LNCaP clone FGC (cell line): ENCODE measurements around the gene NANOS3.

Experiments
- DNase-seq: peaks from one replicate; pipeline ENCODE4 v3.0.0-alpha.2; 2011; ENCODE audit warnings: low read depth
- H3K4me3 ChIP-seq: 2 replicates; pipeline ENCODE4 v1.5.1; 2011; ENCODE audit warnings: mild to moderate bottlenecking, low read depth, low read length, control low read depth
- TF ChIP-seq, protein P1 (sequence below): IDR thresholded peaks from 2 replicates; pipeline ENCODE4 v1.5.1; 2012; ENCODE audit warnings: mild to moderate bottlenecking; ENCODE audit not compliant: control insufficient read depth, insufficient read depth; ENCODE audit errors: extremely low read depth

Gene NANOS3

GRCh38 chr19:13880059-13881043 lies 3.4 kb downstream of the NANOS3 start:
- no peak overlapping the region for H3K4me3 ChIP-seq
- TF ChIP-seq, protein P1, sequence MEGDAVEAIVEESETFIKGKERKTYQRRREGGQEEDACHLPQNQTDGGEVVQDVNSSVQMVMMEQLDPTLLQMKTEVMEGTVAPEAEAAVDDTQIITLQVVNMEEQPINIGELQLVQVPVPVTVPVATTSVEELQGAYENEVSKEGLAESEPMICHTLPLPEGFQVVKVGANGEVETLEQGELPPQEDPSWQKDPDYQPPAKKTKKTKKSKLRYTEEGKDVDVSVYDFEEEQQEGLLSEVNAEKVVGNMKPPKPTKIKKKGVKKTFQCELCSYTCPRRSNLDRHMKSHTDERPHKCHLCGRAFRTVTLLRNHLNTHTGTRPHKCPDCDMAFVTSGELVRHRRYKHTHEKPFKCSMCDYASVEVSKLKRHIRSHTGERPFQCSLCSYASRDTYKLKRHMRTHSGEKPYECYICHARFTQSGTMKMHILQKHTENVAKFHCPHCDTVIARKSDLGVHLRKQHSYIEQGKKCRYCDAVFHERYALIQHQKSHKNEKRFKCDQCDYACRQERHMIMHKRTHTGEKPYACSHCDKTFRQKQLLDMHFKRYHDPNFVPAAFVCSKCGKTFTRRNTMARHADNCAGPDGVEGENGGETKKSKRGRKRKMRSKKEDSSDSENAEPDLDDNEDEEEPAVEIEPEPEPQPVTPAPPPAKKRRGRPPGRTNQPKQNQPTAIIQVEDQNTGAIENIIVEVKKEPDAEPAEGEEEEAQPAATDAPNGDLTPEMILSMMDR = peak; percentile 84
- peak; percentile 63 for DNase-seq

- no peak overlapping the region for H3K4me3 ChIP-seq
- TF ChIP-seq, protein P1 = no peak
- no peak for DNase-seq
These were observed 4.3 kb downstream of the NANOS3 start for GRCh38 chr19:13881251-13881691.

- TF ChIP-seq, protein P1 = no peak
- DNase-seq = no peak
- no peak overlapping the region for H3K4me3 ChIP-seq
These were observed 4.9 kb downstream of the NANOS3 start for GRCh38 chr19:13881692-13882418.

GRCh38 chr19:13882419-13882795 lies 5.5 kb downstream of the NANOS3 start:
- no peak overlapping the region for H3K4me3 ChIP-seq
- DNase-seq = no peak
- TF ChIP-seq, protein P1 = no peak

DNA sequence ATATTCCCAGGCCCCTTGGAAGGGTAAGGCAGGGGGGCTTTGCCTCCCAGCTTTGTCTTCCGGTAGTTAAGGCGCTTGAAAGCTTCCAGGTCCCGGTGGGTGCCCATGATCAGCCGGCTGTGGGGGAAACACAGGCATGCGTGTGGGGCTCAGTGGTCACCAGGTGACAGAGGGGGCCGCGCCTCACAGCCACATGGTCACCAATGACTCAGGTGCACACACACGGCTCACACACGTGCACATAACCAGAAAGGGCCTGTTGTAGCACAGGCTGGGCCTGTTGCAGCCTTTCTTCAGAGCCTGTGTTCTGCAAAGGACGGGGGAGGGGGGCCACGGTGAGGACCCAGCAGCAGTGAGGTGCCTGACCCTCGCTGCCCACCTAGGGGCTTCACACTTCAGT lies 5.9 kb downstream of the NANOS3 start:
- H3K4me3 ChIP-seq = no peak overlapping the region
- no peak for DNase-seq
- TF ChIP-seq, protein P1 = no peak

DNA sequence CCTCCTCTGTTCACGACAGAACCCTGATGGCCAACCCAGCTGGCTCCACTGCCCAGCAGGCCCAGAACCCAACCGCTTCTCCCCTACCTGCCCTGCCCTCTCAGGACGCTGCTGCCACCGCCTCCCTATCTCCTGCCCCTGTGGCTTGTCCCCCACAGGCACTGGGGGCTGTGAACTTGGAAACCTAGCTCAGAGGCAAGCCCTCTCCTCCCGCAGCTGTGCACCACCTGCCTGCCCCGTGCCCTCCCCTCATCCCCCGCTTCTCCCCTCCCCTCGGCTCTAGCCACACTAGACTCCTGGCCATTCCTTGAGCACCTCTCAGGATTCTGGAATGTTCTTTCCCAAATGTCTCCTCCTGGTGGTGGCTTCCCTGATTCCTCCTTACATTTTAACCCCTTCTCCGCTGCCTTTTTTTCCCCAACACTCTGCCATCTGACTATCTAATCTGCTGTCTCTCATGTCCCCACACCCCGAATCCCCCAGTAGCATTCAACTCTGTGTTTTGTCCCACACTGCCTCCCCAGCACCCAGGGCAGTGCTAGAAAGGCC lies 6.7 kb downstream of the NANOS3 start:
- TF ChIP-seq, protein P1 = no peak
- DNase-seq = no peak
- no peak overlapping the region for H3K4me3 ChIP-seq
